HepG2 (cell line): ENCODE measurements around the gene MRPL2.

Experiments
- ARID5B ChIP-seq: IDR thresholded peaks from 2 replicates; pipeline ENCODE4 v1.4.0; 2020; ENCODE audit warnings: mild to moderate bottlenecking, missing genetic modification reagents
- EP300 ChIP-seq, 3 experiments: sonication (generic) in 1 of 3; formaldehyde crosslinking in 1 of 3; IDR thresholded peaks; 2 replicates each; pipeline versions ENCODE4 v1.5.1 to v1.6.1; 2011 to 2020; ENCODE audit warnings: low read depth in 2 of 3, low read length in 2 of 3, borderline replicate concordance in 1 of 3, improper control_type of control experiment in 1 of 3, mild to moderate bottlenecking in 1 of 3, missing genetic modification reagents in 1 of 3, moderate library complexity in 1 of 3
- HNF4A ChIP-seq: sonication (generic); formaldehyde crosslinking; IDR thresholded peaks from 2 replicates; pipeline ENCODE4 v1.4.0; 2020; ENCODE audit warnings: missing genetic modification reagents
- KLF9 ChIP-seq: IDR thresholded peaks from 2 replicates; pipeline ENCODE4 v1.6.1; 2016; ENCODE audit warnings: low read depth
- PHF20 ChIP-seq: sonication (generic); formaldehyde crosslinking; IDR thresholded peaks from 2 replicates; pipeline ENCODE4 v1.5.0; 2020; ENCODE audit warnings: mild to moderate bottlenecking, missing genetic modification reagents
- RNF2 ChIP-seq: fragments of 450-650 bp; conservative IDR thresholded peaks from 2 replicates; pipeline ENCODE4 v1.6.1; 2016; ENCODE audit warnings: low read depth
- SIN3A ChIP-seq: IDR thresholded peaks from 2 replicates; pipeline ENCODE4 v1.6.1; 2011; ENCODE audit warnings: low read depth, mild to moderate bottlenecking, control low read depth, low read length, borderline replicate concordance

- TF ChIP-seq ARID5B (CRISPR knock-in tag), result no peak
- TF ChIP-seq HNF4A (CRISPR knock-in tag), result no peak
- TF ChIP-seq PHF20 (CRISPR knock-in tag), result no peak
- no peak for TF ChIP-seq RNF2
- TF ChIP-seq SIN3A, result no peak
- TF ChIP-seq EP300 (IDR thresholded peaks at IDR 0.05; ENCODE audit: low read depth in 2 of 2, low read length in 2 of 2), result no peak
- no peak for TF ChIP-seq EP300 (CRISPR knock-in tag; IDR thresholded peaks at IDR 0.05; ENCODE audit: borderline replicate concordance)
- no peak for TF ChIP-seq KLF9
These were observed 46.9 kb downstream of the MRPL2 start for GRCh38 chr6:43012364-43012763.
